ENCODE results near the gene SASS6. TPM values are rescaled to one million over a fixed set of nuclear protein-coding genes. Genes with fewer than 3 reads are reported as not detected.

Gene SASS6
- total RNA-seq, 1 donor from 2014 or later = 11.1 TPM

GRCh38 chr1:100035214-100035613, 97.5 kb downstream of the SASS6 start:
- H3K27me3 Mint-ChIP-seq = no peaks in the 10 kb centered on the region
- peaks cover 16% of the 10 kb centered on the region for H3K4me1 Mint-ChIP-seq (ENCODE audit: low read depth)
- no peak overlapping the region for H3K4me3 Mint-ChIP-seq (ENCODE audit: low read depth)
- peak overlapping the region; percentile 11 for H3K27ac Mint-ChIP-seq
- no peaks in the 10 kb centered on the region for H3K9me3 Mint-ChIP-seq (ENCODE audit: low read depth)
- no peak for DNase-seq (ENCODE audit: low spot score, unreplicated experiment)
- no peak for TF ChIP-seq CTCF (IDR thresholded peaks at IDR 0.05; ENCODE audit: unreplicated experiment)
- no peaks in the 10 kb centered on the region for H3K36me3 Mint-ChIP-seq (ENCODE audit: insufficient read depth)

DNA sequence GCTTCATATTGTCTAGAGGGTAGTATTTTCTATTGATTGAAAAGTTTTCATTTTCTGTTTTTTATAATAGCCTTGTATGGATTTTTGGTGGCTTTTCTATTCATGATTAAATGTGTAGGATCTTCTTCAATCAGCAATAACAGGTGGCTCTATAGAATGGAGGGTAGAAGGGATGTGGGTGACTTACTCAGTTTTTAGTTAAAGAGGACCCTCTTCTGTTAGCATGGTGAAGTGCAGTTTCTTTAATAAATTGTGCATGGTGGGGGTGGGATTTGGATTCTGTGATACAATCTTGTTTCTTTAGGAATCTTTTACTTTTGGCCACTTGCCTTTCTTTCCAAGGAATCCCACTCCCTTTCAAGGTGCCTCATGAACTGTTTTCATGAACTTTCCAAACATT, 98.3 kb downstream of the SASS6 start:
- peaks cover 10% of the 10 kb centered on the region for H3K4me1 Mint-ChIP-seq (ENCODE audit: low read depth)
- no peak for DNase-seq (ENCODE audit: low spot score, unreplicated experiment)
- peak; percentile 55 for TF ChIP-seq CTCF (IDR thresholded peaks at IDR 0.05; ENCODE audit: unreplicated experiment)
- no peak overlapping the region for H3K27ac Mint-ChIP-seq
- no peaks in the 10 kb centered on the region for H3K36me3 Mint-ChIP-seq (ENCODE audit: insufficient read depth)
- H3K4me3 Mint-ChIP-seq (ENCODE audit: low read depth) = no peak overlapping the region
- H3K9me3 Mint-ChIP-seq (ENCODE audit: low read depth) = no peaks in the 10 kb centered on the region
- H3K27me3 Mint-ChIP-seq = no peaks in the 10 kb centered on the region

Other genes with a start within 250 kb of the SASS6 start
- gene SLC35A3, start 162.9 kb downstream of the SASS6 start, total RNA-seq = 14.3 and 16.5 TPM in 2 replicates
- 23.9 and 26.2 TPM in 2 replicates for gene TRMT13, start 233 bp upstream of the SASS6 start, total RNA-seq
- 1.1 and 1.8 TPM in 2 replicates for gene LRRC39, start 45.3 kb upstream of the SASS6 start, total RNA-seq
- gene DBT, start 116.9 kb upstream of the SASS6 start, total RNA-seq = 20.4 and 21.0 TPM in 2 replicates
- gene RTCA, start 133.3 kb upstream of the SASS6 start, total RNA-seq = 39.3 and 41.3 TPM in 2 replicates
- gene CDC14A, start 219.6 kb upstream of the SASS6 start, total RNA-seq = 22.5 and 23.3 TPM in 2 replicates

Measured in progenitor cell of endocrine pancreas (in vitro differentiated cells).